Measurements from ENCODE around the gene CCR5AS.
"Not testable (repeated sequence)": the region's sequence is repeated elsewhere in the genome, so short reads cannot be mapped to it uniquely, and the experiment has no call there.

Gene CCR5AS

GRCh38 chr3:46412786-46413298, 6.0 kb upstream of the CCR5AS start:
- Histone ChIP-seq H3K9ac (ENCODE audit: low read depth, low read length) (no peak overlapping the region), H3K27me3 (ENCODE audit: control insufficient read depth, insufficient read depth, low read length) (no peaks in the 10 kb centered on the region), H3K4me2 (ENCODE audit: low read length) (no peak overlapping the region), H3K4me3 (ENCODE audit: low read length) (no peak overlapping the region), H3K9me3 (replicated peaks; ENCODE audit: low read length) (no peaks in the 10 kb centered on the region), H3K4me1 (ENCODE audit: control insufficient read depth, insufficient read depth, low read length) (peaks cover 11% of the 10 kb centered on the region), H3K36me3 (ENCODE audit: insufficient read depth, low read length) (no peaks in the 10 kb centered on the region)

- H3K4me3 ChIP-seq (ENCODE audit: low read length): no peak overlapping the region
- H3K27me3 ChIP-seq (ENCODE audit: control insufficient read depth, insufficient read depth, low read length): no peaks in the 10 kb centered on the region
- peaks cover 26% of the 10 kb centered on the region for H3K4me1 ChIP-seq (ENCODE audit: control insufficient read depth, insufficient read depth, low read length)
- H3K36me3 ChIP-seq (ENCODE audit: insufficient read depth, low read length): no peaks in the 10 kb centered on the region
- H3K4me2 ChIP-seq (ENCODE audit: low read length): no peak overlapping the region
- no peaks in the 10 kb centered on the region for H3K9me3 ChIP-seq (replicated peaks; ENCODE audit: low read length)
- no peak overlapping the region for H3K9ac ChIP-seq (ENCODE audit: low read depth, low read length)
Observed at GRCh38 chr3:46411271-46411670, 4.4 kb upstream of the CCR5AS start.

- Histone ChIP-seq H3K9me3 (replicated peaks; ENCODE audit: low read length) (no peaks in the 10 kb centered on the region), H3K27me3 (ENCODE audit: control insufficient read depth, insufficient read depth, low read length) (no peaks in the 10 kb centered on the region), H3K4me3 (ENCODE audit: low read length) (no peak overlapping the region), H3K9ac (ENCODE audit: low read depth, low read length) (no peak overlapping the region), H3K36me3 (ENCODE audit: insufficient read depth, low read length) (no peaks in the 10 kb centered on the region), H3K4me2 (ENCODE audit: low read length) (no peak overlapping the region), H3K4me1 (ENCODE audit: control insufficient read depth, insufficient read depth, low read length) (peaks cover 31% of the 10 kb centered on the region)
Observed at GRCh38 chr3:46410669-46411068, 3.8 kb upstream of the CCR5AS start.

- Histone ChIP-seq H3K4me2 (ENCODE audit: low read length) (no peak overlapping the region), H3K27me3 (ENCODE audit: control insufficient read depth, insufficient read depth, low read length) (no peaks in the 10 kb centered on the region), H3K4me1 (ENCODE audit: control insufficient read depth, insufficient read depth, low read length) (peaks cover 35% of the 10 kb centered on the region), H3K4me3 (ENCODE audit: low read length) (no peak overlapping the region), H3K9me3 (replicated peaks; ENCODE audit: low read length) (no peaks in the 10 kb centered on the region), H3K36me3 (ENCODE audit: insufficient read depth, low read length) (no peaks in the 10 kb centered on the region), H3K9ac (ENCODE audit: low read depth, low read length) (no peak overlapping the region)
Observed at GRCh38 chr3:46409739-46410489, 3.0 kb upstream of the CCR5AS start.

- Histone ChIP-seq H3K9me3 (replicated peaks; ENCODE audit: low read length) (no peaks in the 10 kb centered on the region), H3K4me3 (ENCODE audit: low read length) (no peak overlapping the region), H3K4me2 (ENCODE audit: low read length) (peak overlapping the region; percentile 75), H3K27me3 (ENCODE audit: control insufficient read depth, insufficient read depth, low read length) (no peaks in the 10 kb centered on the region), H3K9ac (ENCODE audit: low read depth, low read length) (no peak overlapping the region), H3K4me1 (ENCODE audit: control insufficient read depth, insufficient read depth, low read length) (peaks cover 35% of the 10 kb centered on the region), H3K36me3 (ENCODE audit: insufficient read depth, low read length) (no peaks in the 10 kb centered on the region)
Observed at GRCh38 chr3:46408853-46409252, 2.0 kb upstream of the CCR5AS start.

- no peaks in the 10 kb centered on the region for H3K27me3 ChIP-seq (ENCODE audit: control insufficient read depth, insufficient read depth, low read length)
- H3K4me1 ChIP-seq (ENCODE audit: control insufficient read depth, insufficient read depth, low read length): peaks cover 35% of the 10 kb centered on the region
- peak overlapping the region; percentile 75 for H3K4me2 ChIP-seq (ENCODE audit: low read length)
- peak overlapping the region; percentile 55 for H3K4me3 ChIP-seq (ENCODE audit: low read length)
- H3K9me3 ChIP-seq (replicated peaks; ENCODE audit: low read length): no peaks in the 10 kb centered on the region
- H3K9ac ChIP-seq (ENCODE audit: low read depth, low read length): peak overlapping the region; percentile 69
- no peaks in the 10 kb centered on the region for H3K36me3 ChIP-seq (ENCODE audit: insufficient read depth, low read length)
Observed at GRCh38 chr3:46407970-46408369, 1.1 kb upstream of the CCR5AS start.

- no peak overlapping the region for H3K9ac ChIP-seq (ENCODE audit: low read depth, low read length)
- H3K27me3 ChIP-seq (ENCODE audit: control insufficient read depth, insufficient read depth, low read length): no peaks in the 10 kb centered on the region
- no peaks in the 10 kb centered on the region for H3K9me3 ChIP-seq (replicated peaks; ENCODE audit: low read length)
- no peaks in the 10 kb centered on the region for H3K36me3 ChIP-seq (ENCODE audit: insufficient read depth, low read length)
- H3K4me2 ChIP-seq (ENCODE audit: low read length): peak overlapping the region; percentile 75
- no peak overlapping the region for H3K4me3 ChIP-seq (ENCODE audit: low read length)
- peaks cover 35% of the 10 kb centered on the region for H3K4me1 ChIP-seq (ENCODE audit: control insufficient read depth, insufficient read depth, low read length)
Observed at GRCh38 chr3:46406443-46406787, 451 bp downstream of the CCR5AS start.

- no peaks in the 10 kb centered on the region for H3K27me3 ChIP-seq (ENCODE audit: control insufficient read depth, insufficient read depth, low read length)
- H3K4me3 ChIP-seq (ENCODE audit: low read length): no peak overlapping the region
- H3K9ac ChIP-seq (ENCODE audit: low read depth, low read length): no peak overlapping the region
- H3K36me3 ChIP-seq (ENCODE audit: insufficient read depth, low read length): no peaks in the 10 kb centered on the region
- H3K4me2 ChIP-seq (ENCODE audit: low read length): peak overlapping the region; percentile 37
- H3K9me3 ChIP-seq (replicated peaks; ENCODE audit: low read length): no peaks in the 10 kb centered on the region
- H3K4me1 ChIP-seq (ENCODE audit: control insufficient read depth, insufficient read depth, low read length): peaks cover 36% of the 10 kb centered on the region
Observed at GRCh38 chr3:46405301-46406019, 1.4 kb downstream of the CCR5AS start.

- not testable (repeated sequence) for H3K9me3 ChIP-seq (replicated peaks; ENCODE audit: low read length); H3K36me3 ChIP-seq (ENCODE audit: insufficient read depth, low read length); H3K4me3 ChIP-seq (ENCODE audit: low read length); H3K9ac ChIP-seq (ENCODE audit: low read depth, low read length); H3K4me2 ChIP-seq (ENCODE audit: low read length); H3K27me3 ChIP-seq (ENCODE audit: control insufficient read depth, insufficient read depth, low read length)
- H3K4me1 ChIP-seq (ENCODE audit: control insufficient read depth, insufficient read depth, low read length): peaks cover 33% of the 10 kb centered on the region
Observed at GRCh38 chr3:46402902-46403301, 4.0 kb downstream of the CCR5AS start.

- no peaks in the 10 kb centered on the region for H3K36me3 ChIP-seq (ENCODE audit: insufficient read depth, low read length)
Observed at GRCh38 chr3:46401579-46401978, 5.3 kb downstream of the CCR5AS start.

GRCh38 chr3:46400846-46401245, 6.0 kb downstream of the CCR5AS start:
- H3K27me3 ChIP-seq (ENCODE audit: control insufficient read depth, insufficient read depth, low read length): no peaks in the 10 kb centered on the region
- H3K4me2 ChIP-seq (ENCODE audit: low read length): no peak overlapping the region
- no peaks in the 10 kb centered on the region for H3K9me3 ChIP-seq (replicated peaks; ENCODE audit: low read length)
- peaks cover 14% of the 10 kb centered on the region for H3K4me1 ChIP-seq (ENCODE audit: control insufficient read depth, insufficient read depth, low read length)
- H3K9ac ChIP-seq (ENCODE audit: low read depth, low read length): no peak overlapping the region
- H3K36me3 ChIP-seq (ENCODE audit: insufficient read depth, low read length): no peaks in the 10 kb centered on the region
- H3K4me3 ChIP-seq (ENCODE audit: low read length): no peak overlapping the region

More at GRCh38 chr3:46401579-46401978, 5.3 kb downstream of the CCR5AS start:
- H3K9me3 ChIP-seq (replicated peaks; ENCODE audit: low read length): no peaks in the 10 kb centered on the region
- H3K4me2 ChIP-seq (ENCODE audit: low read length): no peak overlapping the region
- H3K27me3 ChIP-seq (ENCODE audit: control insufficient read depth, insufficient read depth, low read length): no peaks in the 10 kb centered on the region
- H3K4me1 ChIP-seq (ENCODE audit: control insufficient read depth, insufficient read depth, low read length): peaks cover 20% of the 10 kb centered on the region
- H3K9ac ChIP-seq (ENCODE audit: low read depth, low read length): no peak overlapping the region
- H3K4me3 ChIP-seq (ENCODE audit: low read length): no peak overlapping the region
